ENCODE data around the gene ATAD1. TPM values are rescaled to one million over a fixed set of nuclear protein-coding genes. Genes with fewer than 3 reads are reported as not detected.
"Not testable (repeated sequence)": the region's sequence is repeated elsewhere in the genome, so short reads cannot be mapped to it uniquely, and the experiment has no call there.

ATAD1 gene
- total and polyA plus RNA-seq, 2 of the 4 experiments (the other 2 are of a cell fraction) = 12.7 to 21.9 TPM

GRCh38 chr10:87742992-87743610 is 74.9 kb downstream of the ATAD1 start:
- in situ Hi-C loops (cut with MboI; ENCODE audit: low sequenced_read_pairs); dilution Hi-C loops (cut with HindIII; ENCODE audit: low sequenced_read_pairs, unreplicated experiment); H3K4ac ChIP-seq (ENCODE audit: low read depth, low read length); H2BK120ac ChIP-seq (ENCODE audit: low read depth, low read length); H4K91ac ChIP-seq (ENCODE audit: insufficient read depth, low read depth, low read length); H2AFZ ChIP-seq (replicated peaks; ENCODE audit: low read length, poor library complexity); H3K4me3 ChIP-seq (ENCODE audit: insufficient read depth, low read depth, low read length); H3K27me3 ChIP-seq (ENCODE audit: control insufficient read depth, insufficient read depth, low read length); ATAC-seq (ENCODE audit: low read depth); H3K23ac ChIP-seq (ENCODE audit: low read depth, low read length); H3K9ac ChIP-seq (ENCODE audit: low read depth, low read length); H3K79me1 ChIP-seq (ENCODE audit: low read depth in 1 of 2, low read length in 2 of 2); H2BK5ac ChIP-seq (ENCODE audit: low read depth, low read length, poor library complexity, severe bottlenecking); H3K9me3 ChIP-seq (ENCODE audit: control insufficient read depth, insufficient read depth, low read length); BruUV-seq (replicated peaks); H4K20me1 ChIP-seq (ENCODE audit: insufficient read depth, low read length); POLR2A ChIA-PET (ENCODE audit: unreplicated experiment); H3K4me2 ChIP-seq (ENCODE audit: low read depth, low read length); H4K5ac ChIP-seq (ENCODE audit: low read depth, low read length); DNase-seq; H3K14ac ChIP-seq (replicated peaks; ENCODE audit: low read depth, low read length); H2AK9ac ChIP-seq (replicated peaks; ENCODE audit: low read depth, low read length, poor library complexity); H3K18ac ChIP-seq (ENCODE audit: low read depth, low read length); H3K27ac ChIP-seq (ENCODE audit: insufficient read depth, low read length); H3K56ac ChIP-seq (ENCODE audit: extremely low read depth, insufficient read depth, low read length); H3K9me1 ChIP-seq (ENCODE audit: insufficient read depth, low read length); H2AK5ac ChIP-seq (ENCODE audit: low read depth, low read length); H2BK15ac ChIP-seq (ENCODE audit: low read depth, low read length); H4K8ac ChIP-seq (ENCODE audit: low read depth in 2 of 2, low read length in 2 of 2); H2BK20ac ChIP-seq (ENCODE audit: low read depth, low read length); intact Hi-C loops (cut with micrococcal nuclease); H3K4me1 ChIP-seq (ENCODE audit: control insufficient read depth, insufficient read depth, low read length): not testable (repeated sequence)
- TF ChIP-seq CEBPB (IDR thresholded peaks at IDR 0.05; ENCODE audit: low read depth, low read length) = peak; percentile 93
- CTCF ChIA-PET = interaction anchor here (0.6 to 0.7 kb wide), 2 partner anchors 25 to 27 kb away, joined by 3 read pairs; no protein-coding TSS in a partner anchor
- WGBS, 2 experiments (ENCODE audit: extremely low coverage in 2 of 2, insufficient read length in 1 of 2) = 100% methylated on average over 2 of the region's 18 CpGs; no CpG with 5 or more reads in 1 of the 2 experiments
- H3K36me3 ChIP-seq (ENCODE audit: control insufficient read depth, insufficient read depth, low read length) = peaks cover 16% of the 10 kb centered on the region

All from IMR-90 (cell line).